Epidermal melanocyte (primary cell): ENCODE measurements around the gene AP5S1.
"Not testable (repeated sequence)": the region's sequence is repeated elsewhere in the genome, so short reads cannot be mapped to it uniquely, and the experiment has no call there.

Source experiments
- DNase-seq: peaks from one replicate; pipeline ENCODE4 v3.0.0; 2011; ENCODE audit warnings: low spot score; ENCODE audit not compliant: insufficient read length

The AP5S1 gene

DNA sequence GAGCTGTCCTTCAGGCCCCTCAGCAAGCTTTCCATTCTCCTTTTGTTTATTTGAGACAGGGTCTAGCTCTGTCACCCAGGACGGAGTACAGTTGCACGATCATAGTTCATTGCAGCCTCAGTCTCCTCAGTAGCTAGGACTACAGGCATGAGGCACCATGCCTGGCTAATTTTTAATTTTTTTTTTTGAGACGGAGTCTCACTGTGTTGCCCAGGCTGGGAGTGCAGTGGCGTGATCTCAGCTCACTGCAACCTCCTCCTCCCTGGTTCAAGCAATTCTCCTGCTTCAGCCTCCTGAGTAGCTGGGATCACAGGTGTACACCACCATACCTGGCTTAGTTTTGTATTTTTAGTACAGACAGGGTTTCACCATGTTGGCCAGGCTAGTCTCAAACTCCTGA, 31.1 kb upstream of the AP5S1 start:
- DNase-seq: not testable (repeated sequence)

DNA sequence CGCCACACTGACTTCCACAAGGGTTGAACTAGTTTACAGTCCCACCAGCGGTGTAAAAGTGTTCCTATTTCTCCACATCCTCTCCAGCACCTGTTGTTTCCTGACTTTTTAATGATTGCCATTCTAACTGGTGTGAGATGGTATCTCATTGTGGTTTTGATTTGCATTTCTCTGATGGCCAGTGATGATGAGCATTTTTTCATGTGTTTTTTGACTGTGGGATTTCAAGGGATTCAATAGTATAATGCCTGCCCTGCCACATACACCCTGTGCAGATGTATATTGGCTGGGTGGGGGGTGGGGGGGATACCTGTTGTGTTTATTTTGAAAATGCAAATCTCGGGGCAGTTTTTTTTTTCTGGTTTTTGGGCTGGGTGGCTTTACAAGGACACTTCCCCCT, 26.2 kb upstream of the AP5S1 start:
- not testable (repeated sequence) for DNase-seq

DNA sequence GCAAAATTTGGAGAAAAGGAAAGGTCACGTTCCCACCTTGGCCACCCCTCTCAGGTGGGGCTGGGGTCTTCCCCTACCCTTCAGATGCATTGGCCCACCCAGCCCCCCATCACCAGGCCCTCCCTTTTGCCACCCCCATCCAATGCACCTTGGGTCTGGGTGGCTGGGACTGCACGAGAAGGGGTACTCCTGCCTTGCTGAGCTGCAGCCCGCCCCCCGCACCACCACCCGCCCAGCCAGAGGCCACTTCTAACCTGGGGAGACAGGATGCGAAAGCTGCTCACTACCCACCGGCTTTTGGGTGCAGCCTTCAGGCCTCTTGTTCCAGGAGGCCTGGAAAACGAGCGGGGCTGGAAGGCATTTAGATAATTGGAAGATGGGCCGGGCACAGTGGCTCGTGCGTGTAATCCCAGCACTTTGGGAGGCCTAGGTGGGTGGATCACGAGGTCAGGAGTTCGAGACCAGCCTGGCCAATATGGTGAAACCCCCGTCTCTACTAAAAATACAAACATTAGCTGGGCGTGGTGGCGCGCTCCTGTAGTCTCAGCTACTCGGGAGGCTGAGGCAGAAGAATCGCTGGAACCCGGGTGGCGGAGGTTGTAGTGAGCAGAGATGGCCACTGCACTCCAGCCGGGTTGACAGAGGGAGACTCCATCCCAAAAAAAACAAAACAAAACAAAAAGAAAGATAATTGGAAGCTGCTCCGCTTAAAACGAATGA, 25.5 kb upstream of the AP5S1 start:
- DNase-seq: no peak

DNA sequence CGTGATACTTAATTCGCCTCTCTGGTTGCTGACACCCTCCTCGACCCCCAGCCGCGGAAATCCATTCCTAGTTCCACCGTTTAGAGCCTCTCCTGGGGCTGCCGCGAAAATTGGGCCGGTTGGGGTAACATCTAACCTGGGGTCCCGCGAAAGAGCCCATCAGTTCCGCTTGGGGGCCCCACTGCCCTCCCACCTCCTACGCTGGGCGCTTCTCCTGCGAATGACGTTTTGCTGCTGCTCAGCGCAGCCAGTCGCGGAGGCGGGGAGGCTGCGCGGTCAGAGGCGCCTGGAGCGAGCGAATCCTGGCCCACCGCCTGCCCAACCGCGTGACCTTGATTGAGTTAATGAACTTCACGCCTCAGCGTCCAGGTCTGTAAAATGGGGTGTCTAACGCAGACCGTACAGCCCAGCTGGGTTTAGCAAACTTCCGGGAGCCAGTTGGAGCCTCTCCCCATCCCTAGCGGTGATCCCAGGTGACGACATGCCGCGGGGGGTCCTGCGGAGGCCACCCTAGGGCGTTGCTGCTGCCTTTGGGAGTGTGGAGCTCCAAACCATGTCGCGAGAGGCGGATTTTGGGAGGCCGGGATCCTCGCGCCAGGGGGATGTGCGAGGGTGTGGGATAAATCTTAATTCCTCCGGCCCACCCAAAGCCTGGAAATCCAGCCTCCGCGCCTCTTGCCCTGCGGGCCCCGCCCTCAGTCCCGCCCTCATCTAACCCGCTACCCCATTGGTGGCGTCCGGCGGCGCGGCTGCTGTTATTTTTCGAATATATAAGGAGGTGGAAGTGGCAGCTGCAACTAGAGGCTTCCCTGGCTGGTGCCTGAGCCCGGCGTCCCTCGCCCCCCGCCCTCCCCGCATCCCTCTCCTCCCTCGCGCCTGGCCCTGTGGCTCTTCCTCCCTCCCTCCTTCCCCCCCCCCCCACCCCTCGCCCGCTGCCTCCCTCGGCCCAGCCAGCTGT, 24.6 kb upstream of the AP5S1 start, which contains the start of gene CDC25B:
CDC25B (plus strand) TSS at position 800 of the 958 bp plus-strand sequence. CDS start 222 bp downstream, outside the sequence.
- DNase-seq: peak; percentile 96

DNA sequence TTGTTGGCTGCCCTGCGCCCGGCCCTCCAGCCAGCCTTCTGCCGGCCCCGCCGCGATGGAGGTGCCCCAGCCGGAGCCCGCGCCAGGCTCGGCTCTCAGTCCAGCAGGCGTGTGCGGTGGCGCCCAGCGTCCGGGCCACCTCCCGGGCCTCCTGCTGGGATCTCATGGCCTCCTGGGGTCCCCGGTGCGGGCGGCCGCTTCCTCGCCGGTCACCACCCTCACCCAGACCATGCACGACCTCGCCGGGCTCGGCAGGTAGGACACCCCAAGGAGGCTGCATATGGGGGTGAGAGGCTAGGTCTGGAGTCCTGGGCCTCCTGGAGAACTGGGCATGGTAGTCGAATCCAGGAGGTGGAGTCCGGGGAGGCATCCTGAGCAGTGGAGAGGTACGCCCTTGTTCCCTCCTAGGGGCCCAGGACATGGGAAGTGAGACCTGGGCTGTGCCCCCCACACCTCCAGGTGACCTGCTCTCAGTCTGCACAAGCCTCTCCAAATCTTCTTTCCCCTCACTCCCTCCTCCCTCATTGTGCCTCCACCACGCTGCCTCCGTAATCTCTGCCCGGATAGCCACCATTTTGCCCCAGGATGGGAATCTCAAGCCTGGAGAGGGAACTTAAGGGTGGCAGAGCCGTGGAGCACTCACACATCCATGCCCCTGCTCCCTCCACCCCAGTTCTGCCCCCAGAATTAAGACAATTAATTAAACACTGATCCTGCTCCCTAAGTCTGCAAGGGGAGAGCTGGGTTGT, 23.7 kb upstream of the AP5S1 start:
- no peak for DNase-seq

DNA sequence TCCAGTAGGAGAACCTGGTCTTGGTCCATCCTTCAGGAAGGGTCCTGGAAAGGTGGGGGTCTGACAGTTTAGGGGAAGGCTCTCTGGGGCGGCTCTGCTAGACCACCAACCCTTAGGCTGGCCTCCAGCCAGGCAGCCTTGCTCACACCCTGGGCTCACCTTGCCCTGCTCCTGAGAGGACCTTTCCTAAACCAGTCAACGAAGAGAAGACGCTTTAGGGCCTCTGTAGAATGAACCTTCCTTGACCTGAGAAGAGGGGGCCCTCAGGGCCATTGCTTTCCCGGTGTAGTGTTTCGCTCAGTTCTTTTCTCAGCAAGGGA, 23.2 kb upstream of the AP5S1 start:
- no peak for DNase-seq

DNA sequence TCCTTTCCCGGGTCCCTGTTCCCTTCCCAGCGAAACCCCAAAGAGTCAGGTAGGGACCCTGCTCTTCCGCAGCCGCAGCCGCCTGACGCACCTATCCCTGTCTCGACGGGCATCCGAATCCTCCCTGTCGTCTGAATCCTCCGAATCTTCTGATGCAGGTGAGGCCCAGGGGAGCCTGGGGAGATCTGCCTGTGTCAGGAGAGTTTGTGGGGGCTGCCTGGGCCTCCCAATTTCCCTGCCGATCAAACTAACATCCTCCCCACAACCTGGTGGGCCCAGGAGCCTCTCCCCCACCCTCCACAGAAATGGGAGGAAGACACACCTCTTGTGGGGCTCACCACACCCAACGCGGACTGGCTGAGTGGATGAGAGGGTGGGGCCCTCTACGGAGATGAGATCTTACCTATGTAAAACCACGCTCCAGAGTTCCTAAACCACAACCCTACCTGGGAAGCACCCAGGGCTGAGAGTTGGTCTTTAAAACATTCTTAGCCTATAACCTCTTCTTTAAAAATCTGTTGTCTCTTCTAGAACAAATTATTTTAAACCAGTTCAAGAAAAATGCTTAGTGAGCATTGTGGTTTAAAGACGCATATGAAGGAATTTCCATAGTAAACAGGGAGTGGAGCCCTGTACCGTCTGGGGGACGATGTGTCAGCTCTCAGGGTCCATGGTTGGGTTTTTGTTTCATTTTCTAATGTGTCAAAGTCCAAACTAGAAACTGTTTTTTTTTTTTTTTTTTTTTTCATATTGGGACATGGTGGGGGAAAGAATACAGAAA, 22.6 kb upstream of the AP5S1 start:
- DNase-seq: no peak

DNA sequence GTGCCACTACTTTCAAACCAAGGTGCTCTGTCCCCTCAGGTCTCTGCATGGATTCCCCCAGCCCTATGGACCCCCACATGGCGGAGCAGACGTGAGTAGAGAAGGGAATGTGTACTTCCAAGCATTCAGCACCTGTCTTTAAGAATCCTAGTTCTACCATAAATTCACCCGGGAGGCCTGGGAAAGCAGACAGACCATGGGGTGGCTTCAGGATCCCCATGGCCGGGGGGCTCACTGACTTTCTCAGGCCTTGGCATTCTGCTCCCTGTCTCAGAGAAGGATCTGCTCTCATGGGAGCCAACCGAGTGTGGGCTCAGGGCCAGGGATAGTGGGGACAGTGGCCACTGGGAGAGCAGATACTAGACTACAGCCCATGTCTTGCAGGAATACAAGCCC, 22.0 kb upstream of the AP5S1 start:
- DNase-seq: no peak

DNA sequence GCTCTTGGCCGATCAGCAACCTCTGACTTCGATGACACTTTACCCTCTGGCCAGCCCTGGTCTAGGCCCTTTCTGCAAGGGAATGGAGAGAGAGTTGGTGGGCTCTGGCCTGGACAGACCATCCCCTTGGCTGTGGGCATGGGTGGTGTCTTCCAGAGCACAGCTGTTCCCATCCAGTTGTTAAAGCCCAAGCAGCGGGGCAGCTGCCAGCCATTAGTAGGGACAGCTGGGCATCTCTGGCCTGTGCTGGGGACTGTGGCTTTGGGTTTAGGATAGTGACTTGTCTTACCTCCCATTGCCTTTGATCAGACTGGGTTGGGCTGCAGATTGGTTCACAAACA, 21.5 kb upstream of the AP5S1 start:
- DNase-seq: no peak

DNA sequence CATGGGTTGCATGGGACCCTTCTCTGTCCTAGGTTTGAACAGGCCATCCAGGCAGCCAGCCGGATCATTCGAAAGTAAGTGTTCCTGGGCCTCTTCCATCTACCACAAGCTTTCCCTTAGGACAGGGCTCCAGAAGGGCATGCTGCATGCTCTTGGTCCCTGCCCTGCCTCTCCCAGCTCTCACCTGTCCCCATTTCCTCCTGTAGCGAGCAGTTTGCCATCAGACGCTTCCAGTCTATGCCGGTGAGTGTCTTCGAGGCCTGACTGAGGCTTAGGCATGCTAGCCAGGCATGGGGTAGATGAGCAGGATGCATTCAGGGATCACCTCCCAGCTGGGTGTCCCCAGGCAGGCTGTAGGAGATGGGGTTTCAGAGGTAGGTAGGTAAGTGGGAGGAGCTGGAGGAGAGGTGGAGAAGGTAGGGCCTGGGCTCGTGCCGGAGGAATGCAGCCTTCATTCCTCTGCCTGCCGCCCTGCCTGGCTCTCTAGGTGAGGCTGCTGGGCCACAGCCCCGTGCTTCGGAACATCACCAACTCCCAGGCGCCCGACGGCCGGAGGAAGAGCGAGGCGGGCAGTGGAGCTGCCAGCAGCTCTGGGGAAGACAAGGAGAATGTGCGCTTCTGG, 20.0 kb upstream of the AP5S1 start:
- DNase-seq: no peak

DNA sequence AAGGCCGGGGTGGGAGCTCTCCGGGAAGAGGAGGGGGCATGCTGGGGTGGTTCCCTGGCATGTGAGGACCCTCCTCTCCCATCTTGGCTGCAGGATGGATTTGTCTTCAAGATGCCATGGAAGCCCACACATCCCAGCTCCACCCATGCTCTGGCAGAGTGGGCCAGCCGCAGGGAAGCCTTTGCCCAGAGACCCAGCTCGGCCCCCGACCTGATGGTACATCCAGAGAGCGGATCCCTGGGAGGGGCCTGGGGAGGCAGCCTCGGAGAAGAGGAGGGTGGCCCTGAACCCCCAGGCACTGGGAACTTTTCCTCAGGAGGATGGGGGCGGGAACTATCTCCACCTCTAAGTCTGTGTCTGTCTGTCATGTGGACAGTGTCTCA, 19.5 kb upstream of the AP5S1 start:
- DNase-seq: no peak

DNA sequence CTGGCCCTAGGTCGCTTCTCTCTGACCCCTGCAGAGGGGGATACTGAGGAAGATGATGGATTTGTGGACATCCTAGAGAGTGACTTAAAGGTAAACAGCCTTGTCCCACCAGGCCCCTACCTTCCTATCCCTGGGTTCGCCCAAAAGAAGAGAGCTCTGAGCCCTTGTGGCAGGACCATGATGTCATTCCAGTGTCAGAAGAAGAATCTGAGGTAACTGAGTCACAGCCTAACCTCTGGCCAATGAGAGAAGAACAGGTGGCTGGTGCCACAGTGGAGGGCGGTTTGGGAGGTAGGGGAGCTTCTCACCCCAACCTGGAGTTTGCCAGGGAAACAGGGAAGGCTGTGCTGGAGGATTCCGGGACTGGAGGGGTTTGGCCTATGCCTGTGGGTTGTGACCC, 19.0 kb upstream of the AP5S1 start:
- DNase-seq: no peak

DNA sequence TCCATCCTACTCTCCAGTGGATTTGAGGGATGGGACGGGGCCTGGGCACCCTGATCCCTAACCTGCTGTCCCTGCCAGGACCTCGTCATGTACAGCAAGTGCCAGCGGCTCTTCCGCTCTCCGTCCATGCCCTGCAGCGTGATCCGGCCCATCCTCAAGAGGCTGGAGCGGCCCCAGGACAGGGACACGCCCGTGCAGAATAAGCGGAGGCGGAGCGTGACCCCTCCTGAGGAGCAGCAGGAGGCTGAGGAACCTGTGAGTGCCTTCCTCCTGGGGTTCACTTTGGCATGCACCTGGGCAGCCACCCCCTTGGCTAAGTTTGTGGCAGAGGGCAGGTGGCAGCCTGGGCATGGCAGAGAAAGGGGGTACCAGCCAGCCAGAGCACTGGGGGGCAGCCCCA, 18.5 kb upstream of the AP5S1 start:
- DNase-seq: no peak

DNA sequence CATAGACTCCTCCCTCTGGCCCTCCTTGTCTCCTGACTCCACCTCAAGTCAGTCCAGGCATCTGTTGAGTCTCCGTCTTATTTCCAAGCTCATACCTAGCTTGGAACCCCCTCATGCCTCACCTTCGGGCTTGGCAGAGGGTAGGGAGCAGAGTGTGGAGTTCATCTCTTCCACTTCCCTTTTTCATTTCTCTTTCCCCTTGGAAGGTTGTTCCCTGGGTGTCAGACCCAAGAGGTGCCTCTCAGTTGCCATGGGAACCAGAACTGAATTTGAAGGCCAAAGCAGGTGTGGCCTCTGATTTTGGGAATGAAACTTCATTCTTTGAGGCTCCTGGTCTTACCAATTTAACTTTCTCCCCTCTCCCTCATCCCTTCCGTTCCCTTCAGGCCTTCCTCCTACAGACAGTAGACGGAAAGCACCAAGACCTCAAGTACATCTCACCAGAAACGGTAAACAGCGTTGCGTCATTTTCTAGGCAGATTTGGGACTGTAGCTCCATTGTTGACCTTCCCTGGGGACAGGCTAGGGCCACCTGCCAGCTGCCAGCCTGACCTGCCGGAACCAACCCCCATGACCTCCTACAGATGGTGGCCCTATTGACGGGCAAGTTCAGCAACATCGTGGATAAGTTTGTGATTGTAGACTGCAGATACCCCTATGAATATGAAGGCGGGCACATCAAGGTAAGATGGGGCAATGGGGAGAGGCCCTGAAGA, 17.7 kb upstream of the AP5S1 start:
- DNase-seq: no peak

DNA sequence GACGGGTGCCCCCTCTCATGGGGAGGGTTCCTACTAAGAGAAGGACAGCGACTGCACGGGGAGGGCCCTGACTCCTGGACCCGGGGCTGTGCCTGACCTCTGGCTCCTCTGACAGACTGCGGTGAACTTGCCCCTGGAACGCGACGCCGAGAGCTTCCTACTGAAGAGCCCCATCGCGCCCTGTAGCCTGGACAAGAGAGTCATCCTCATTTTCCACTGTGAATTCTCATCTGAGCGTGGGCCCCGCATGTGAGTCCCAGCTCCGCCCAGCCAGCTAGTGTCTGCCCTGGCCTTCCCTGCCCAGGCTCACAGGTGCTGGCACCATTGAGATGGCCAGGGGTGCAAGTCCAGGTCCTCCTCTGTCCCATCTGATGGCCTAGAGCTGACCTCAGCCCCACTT, 17.1 kb upstream of the AP5S1 start:
- no peak for DNase-seq

DNA sequence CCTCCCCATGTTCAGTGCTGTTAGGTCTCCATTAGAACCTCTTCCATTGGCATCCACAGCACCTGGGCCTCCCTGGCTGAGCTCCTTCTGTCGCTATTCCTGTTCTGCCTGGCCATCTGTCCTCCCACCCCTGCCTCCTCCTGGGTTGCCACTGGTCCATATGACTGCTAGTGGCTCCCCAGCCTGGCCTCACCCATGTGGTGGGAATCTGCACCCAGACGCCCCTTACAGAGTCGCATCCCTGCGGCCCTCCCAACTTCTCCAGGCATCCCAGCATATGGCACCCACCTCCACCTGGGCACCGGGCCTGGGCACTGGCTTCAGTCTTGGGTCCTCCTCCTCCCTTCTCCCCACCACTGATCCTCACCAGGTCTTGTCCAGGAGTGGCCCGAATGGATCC, 16.5 kb upstream of the AP5S1 start:
- DNase-seq: no peak

DNA sequence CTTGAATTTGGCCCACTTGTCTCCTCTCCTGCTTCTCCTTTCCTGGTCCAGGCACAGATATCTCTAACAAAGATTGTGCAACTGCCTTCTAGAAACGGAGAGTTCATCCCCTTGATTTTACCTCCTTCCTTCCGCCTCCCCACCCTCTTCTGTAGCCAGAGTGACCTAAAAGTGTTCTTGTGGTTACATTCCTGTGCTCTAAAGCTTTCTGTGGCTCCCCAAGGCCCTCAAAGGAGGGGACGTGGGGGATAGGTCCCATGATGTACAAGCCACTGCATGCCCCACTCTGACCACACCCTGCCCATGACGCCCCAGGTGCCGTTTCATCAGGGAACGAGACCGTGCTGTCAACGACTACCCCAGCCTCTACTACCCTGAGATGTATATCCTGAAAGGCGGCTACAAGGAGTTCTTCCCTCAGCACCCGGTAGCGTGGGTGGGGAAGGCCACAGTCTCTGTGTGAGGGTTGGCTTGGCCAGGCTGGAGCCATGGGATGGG, 16.0 kb upstream of the AP5S1 start:
- DNase-seq: no peak

DNA sequence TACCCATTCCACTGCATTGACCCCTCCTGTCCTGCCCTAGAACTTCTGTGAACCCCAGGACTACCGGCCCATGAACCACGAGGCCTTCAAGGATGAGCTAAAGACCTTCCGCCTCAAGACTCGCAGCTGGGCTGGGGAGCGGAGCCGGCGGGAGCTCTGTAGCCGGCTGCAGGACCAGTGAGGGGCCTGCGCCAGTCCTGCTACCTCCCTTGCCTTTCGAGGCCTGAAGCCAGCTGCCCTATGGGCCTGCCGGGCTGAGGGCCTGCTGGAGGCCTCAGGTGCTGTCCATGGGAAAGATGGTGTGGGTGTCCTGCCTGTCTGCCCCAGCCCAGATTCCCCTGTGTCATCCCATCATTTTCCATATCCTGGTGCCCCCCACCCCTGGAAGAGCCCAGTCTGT, 15.6 kb upstream of the AP5S1 start:
- DNase-seq: no peak

DNA sequence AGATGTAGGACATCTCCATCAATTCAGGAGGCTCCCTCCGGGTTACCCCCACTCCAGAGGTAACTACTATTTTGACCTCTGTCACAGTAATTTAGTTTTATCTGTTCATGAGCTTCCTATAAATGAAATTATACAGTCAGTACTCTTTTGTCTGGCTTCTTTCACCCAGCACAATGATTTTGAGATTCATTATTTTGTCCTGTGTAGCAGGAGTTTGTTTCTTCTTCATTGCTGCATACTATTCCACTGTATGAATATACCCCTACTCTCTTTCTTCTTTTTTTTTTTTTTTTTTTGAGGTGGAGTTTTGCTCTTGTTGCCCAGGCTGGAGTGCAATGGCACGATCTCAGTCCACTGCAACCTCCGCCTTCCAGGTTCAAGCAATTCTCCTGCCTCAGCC, 11.8 kb upstream of the AP5S1 start:
- no peak for DNase-seq
